ENCODE data around the gene ELMO3. TPM values are rescaled to one million over a fixed set of nuclear protein-coding genes. Genes with fewer than 3 reads are reported as not detected.

ELMO3 gene
- total and polyA plus RNA-seq, 2 experiments from 2014 or later = 0.15 to 1.1 TPM

- H3K36me3 ChIP-seq = no peaks in the 10 kb centered on the region
- peaks cover 97% of the 10 kb centered on the region for H3K27me3 ChIP-seq
- DNase-seq (ENCODE audit: low read depth in 1 of 2, low spot score in 1 of 2) = peak; percentile 56 to 58
- TF ChIP-seq CTCF (IDR thresholded peaks at IDR 0.05; ENCODE audit: low read depth, low read length) = no peak
- peaks cover 6% of the 10 kb centered on the region for H3K4me1 ChIP-seq (ENCODE audit: low read depth)
- peak overlapping the region; percentile 33 for H3K4me3 ChIP-seq
- no peak overlapping the region for H3K27ac ChIP-seq
- H3K9me3 ChIP-seq (ENCODE audit: low read depth) = no peaks in the 10 kb centered on the region
Observed at GRCh38 chr16:67163164-67163998, 35.5 kb upstream of the ELMO3 start.

- no peaks in the 10 kb centered on the region for H3K36me3 ChIP-seq
- H3K27ac ChIP-seq = no peak overlapping the region
- H3K4me1 ChIP-seq (ENCODE audit: low read depth) = peaks cover 6% of the 10 kb centered on the region
- peak overlapping the region; percentile 33 for H3K4me3 ChIP-seq
- peaks cover 97% of the 10 kb centered on the region for H3K27me3 ChIP-seq
- H3K9me3 ChIP-seq (ENCODE audit: low read depth) = no peaks in the 10 kb centered on the region
- no peak for DNase-seq (ENCODE audit: low read depth in 1 of 2, low spot score in 1 of 2)
- TF ChIP-seq CTCF (IDR thresholded peaks at IDR 0.05; ENCODE audit: low read depth, low read length) = no peak
Observed at GRCh38 chr16:67163999-67164558, 34.9 kb upstream of the ELMO3 start.

- Histone ChIP-seq H3K9me3 (ENCODE audit: low read depth) (no peaks in the 10 kb centered on the region), H3K4me3 (peak within 1 kb of the TSS; percentile 33), H3K36me3 (no peaks in the 10 kb centered on the region), H3K27me3 (peaks cover 94% of the 10 kb centered on the region), H3K27ac (no peak within 1 kb of the TSS), H3K4me1 (ENCODE audit: low read depth) (peaks cover 12% of the 10 kb centered on the region)
- TF ChIP-seq CTCF (IDR thresholded peaks at IDR 0.05; ENCODE audit: low read depth, low read length) = no peak
- DNase-seq (ENCODE audit: low read depth in 1 of 2, low spot score in 1 of 2) = peak; percentile 38 to 46
Observed at GRCh38 chr16:67164599-67165061, 34.3 kb upstream of the ELMO3 start, which contains the start of gene HSF4. Gene HSF4 (plus strand): TSS chr16:67164745. CDS start chr16:67164812, 67 bp downstream.

DNA sequence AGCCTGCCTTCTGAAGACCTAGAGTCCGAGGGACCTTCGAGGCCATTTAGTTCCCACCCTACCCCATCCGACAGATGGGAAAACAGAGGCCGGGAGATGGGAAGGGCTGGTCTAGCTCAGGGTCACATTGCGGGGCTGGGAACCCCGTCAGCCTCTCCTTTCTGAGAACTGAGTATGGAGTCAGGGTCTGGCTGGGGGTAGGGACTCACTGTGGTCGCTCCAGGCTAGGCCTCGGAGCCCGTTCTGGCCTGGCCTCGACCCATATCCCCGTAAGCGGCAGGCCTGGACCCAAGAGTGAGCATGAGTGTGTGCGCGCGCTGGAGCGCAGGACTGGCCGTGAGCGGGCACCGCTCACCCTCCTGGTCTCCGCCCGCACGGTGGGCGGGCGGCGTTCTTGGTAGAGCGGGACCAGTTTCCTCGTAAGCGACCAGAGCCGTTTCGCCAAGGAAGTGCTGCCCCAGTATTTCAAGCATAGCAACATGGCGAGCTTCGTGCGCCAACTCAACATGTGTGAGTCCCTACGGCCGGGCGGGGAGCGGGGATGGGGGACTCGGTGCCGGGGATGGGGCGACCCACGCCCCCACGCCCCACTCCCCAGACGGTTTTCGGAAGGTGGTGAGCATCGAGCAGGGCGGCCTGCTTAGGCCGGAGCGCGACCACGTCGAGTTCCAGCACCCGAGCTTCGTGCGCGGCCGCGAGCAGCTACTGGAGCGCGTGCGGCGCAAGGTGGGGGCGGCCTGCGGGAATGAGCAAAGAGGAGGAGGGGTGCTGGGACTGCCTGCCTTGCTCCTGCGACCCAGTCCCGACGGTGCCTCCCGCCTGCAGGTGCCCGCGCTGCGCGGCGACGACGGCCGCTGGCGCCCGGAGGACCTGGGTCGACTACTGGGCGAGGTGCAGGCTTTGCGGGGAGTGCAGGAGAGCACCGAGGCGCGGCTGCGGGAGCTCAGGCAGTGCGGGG is 33.5 kb upstream of the ELMO3 start:
- Histone ChIP-seq H3K27ac (no peak overlapping the region), H3K9me3 (ENCODE audit: low read depth) (no peaks in the 10 kb centered on the region), H3K27me3 (peaks cover 88% of the 10 kb centered on the region), H3K4me3 (no peak overlapping the region), H3K36me3 (no peaks in the 10 kb centered on the region), H3K4me1 (ENCODE audit: low read depth) (peaks cover 16% of the 10 kb centered on the region)
- no peak for TF ChIP-seq CTCF (IDR thresholded peaks at IDR 0.05; ENCODE audit: low read depth, low read length)
- DNase-seq (ENCODE audit: low read depth in 1 of 2, low spot score in 1 of 2) = peak; percentile 32 to 42

GRCh38 chr16:67166110-67166547 is 32.8 kb upstream of the ELMO3 start:
- Histone ChIP-seq H3K36me3 (no peaks in the 10 kb centered on the region), H3K27me3 (peaks cover 82% of the 10 kb centered on the region), H3K4me3 (no peak overlapping the region), H3K4me1 (ENCODE audit: low read depth) (peaks cover 19% of the 10 kb centered on the region), H3K27ac (no peak overlapping the region), H3K9me3 (ENCODE audit: low read depth) (no peaks in the 10 kb centered on the region)
- DNase-seq (ENCODE audit: low read depth in 1 of 2, low spot score in 1 of 2) = no peak
- TF ChIP-seq CTCF (IDR thresholded peaks at IDR 0.05; ENCODE audit: low read depth, low read length) = no peak
